Fibroblast of mammary gland (primary cell): ENCODE data around the gene PAM.

Experiments
- DNase-seq: peaks from one replicate; pipeline ENCODE4 v3.0.0-alpha.2; 2010; ENCODE audit warnings: low read depth
- H3K4me3 ChIP-seq: 2 replicates; pipeline ENCODE4 v1.5.1; 2011; ENCODE audit warnings: low read depth, mild to moderate bottlenecking, low read length, moderate library complexity; ENCODE audit not compliant: control insufficient read depth
- CTCF ChIP-seq: conservative IDR thresholded peaks from 2 replicates; pipeline ENCODE4 v1.5.1; 2011; ENCODE audit warnings: low read depth, low read length, inconsistent platforms; ENCODE audit not compliant: control insufficient read depth, insufficient read depth

PAM gene

GRCh38 chr5:102918986-102919610, 164.0 kb downstream of the PAM start:
- DNase-seq: no peak
- TF ChIP-seq CTCF: no peak
- no peak overlapping the region for H3K4me3 ChIP-seq

- no peak overlapping the region for H3K4me3 ChIP-seq
- TF ChIP-seq CTCF: no peak
- no peak for DNase-seq
Observed at GRCh38 chr5:102920762-102921161, 165.7 kb downstream of the PAM start.

GRCh38 chr5:102921341-102922044, 166.4 kb downstream of the PAM start:
- DNase-seq: peak; percentile 51
- TF ChIP-seq CTCF: no peak

GRCh38 chr5:102922111-102922720, 167.1 kb downstream of the PAM start:
- no peak for DNase-seq
- no peak for TF ChIP-seq CTCF
- H3K4me3 ChIP-seq: no peak overlapping the region

More at GRCh38 chr5:102921341-102922044, 166.4 kb downstream of the PAM start:
- H3K4me3 ChIP-seq: no peak overlapping the region

GRCh38 chr5:102922799-102923477, 167.8 kb downstream of the PAM start:
- no peak for TF ChIP-seq CTCF
- no peak overlapping the region for H3K4me3 ChIP-seq
- DNase-seq: peak; percentile 77

- no peak overlapping the region for H3K4me3 ChIP-seq
- DNase-seq: no peak
- TF ChIP-seq CTCF: no peak
Observed at GRCh38 chr5:102924963-102925362, 169.9 kb downstream of the PAM start.
